ENCODE results near the gene MAD2L1. TPM values are rescaled to one million over a fixed set of nuclear protein-coding genes. Genes with fewer than 3 reads are reported as not detected.
"Not testable (repeated sequence)": the region's sequence is repeated elsewhere in the genome, so short reads cannot be mapped to it uniquely, and the experiment has no call there.

Gene MAD2L1
- total and polyA plus RNA-seq, 2 of the 4 experiments (the other 2 are of a cell fraction), result 13.6 to 15.2 TPM

DNA sequence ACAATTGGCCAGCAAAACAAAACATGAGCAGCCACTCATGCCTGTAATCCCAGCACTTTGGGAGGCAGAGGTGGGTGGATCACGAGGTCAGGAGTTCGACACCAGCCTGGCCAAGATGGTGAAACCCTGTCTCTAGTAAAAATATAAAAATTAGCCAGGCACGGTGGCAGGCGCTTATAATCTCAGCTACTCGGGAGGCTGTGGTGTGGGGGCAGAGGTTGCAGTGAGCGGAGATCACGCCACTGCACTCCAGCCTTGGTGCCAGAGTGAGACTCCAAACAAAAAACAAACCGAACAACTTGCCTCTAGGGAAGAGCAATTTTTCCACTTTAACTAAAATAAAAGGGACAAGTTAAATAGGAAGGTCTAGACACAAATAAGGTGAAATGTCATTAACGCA, 2.9 kb downstream of the MAD2L1 start:
- H4K91ac ChIP-seq (ENCODE audit: insufficient read depth, low read depth, low read length); H3K4ac ChIP-seq (ENCODE audit: low read depth, low read length); H3K9me1 ChIP-seq (ENCODE audit: insufficient read depth, low read length); H3K14ac ChIP-seq (replicated peaks; ENCODE audit: low read depth, low read length); DNase-seq; H4K20me1 ChIP-seq (ENCODE audit: insufficient read depth, low read length); H4K5ac ChIP-seq (ENCODE audit: low read depth, low read length); H3K36me3 ChIP-seq (ENCODE audit: control insufficient read depth, insufficient read depth, low read length); H3K27ac ChIP-seq (ENCODE audit: insufficient read depth, low read length); intact Hi-C loops (cut with micrococcal nuclease); BruUV-seq (replicated peaks); H3K56ac ChIP-seq (ENCODE audit: extremely low read depth, insufficient read depth, low read length); H2AK5ac ChIP-seq (ENCODE audit: low read depth, low read length); POLR2A ChIA-PET (ENCODE audit: unreplicated experiment); ATAC-seq (ENCODE audit: low read depth); H2BK15ac ChIP-seq (ENCODE audit: low read depth, low read length); H3K9ac ChIP-seq (ENCODE audit: low read depth, low read length); H2BK20ac ChIP-seq (ENCODE audit: low read depth, low read length); in situ Hi-C loops (cut with MboI; ENCODE audit: low sequenced_read_pairs); H3K27me3 ChIP-seq (ENCODE audit: control insufficient read depth, insufficient read depth, low read length); dilution Hi-C loops (cut with HindIII; ENCODE audit: low sequenced_read_pairs, unreplicated experiment); H2BK120ac ChIP-seq (ENCODE audit: low read depth, low read length); H3K4me3 ChIP-seq (ENCODE audit: insufficient read depth, low read depth, low read length); CTCF ChIA-PET; H3K18ac ChIP-seq (ENCODE audit: low read depth, low read length); H3K9me3 ChIP-seq (ENCODE audit: control insufficient read depth, insufficient read depth, low read length); H2AFZ ChIP-seq (replicated peaks; ENCODE audit: low read length, poor library complexity); H2AK9ac ChIP-seq (replicated peaks; ENCODE audit: low read depth, low read length, poor library complexity); H3K4me1 ChIP-seq (ENCODE audit: control insufficient read depth, insufficient read depth, low read length): not testable (repeated sequence)
- H4K8ac ChIP-seq (ENCODE audit: low read depth in 2 of 2, low read length in 2 of 2), result peak overlapping the region; percentile 24 to 57; a peak in 3 of 4 replicates
- peak overlapping the region; percentile 86; the same call in 1 of the 2 replicates for H3K23ac ChIP-seq (ENCODE audit: low read depth, low read length)
- H3K4me2 ChIP-seq (ENCODE audit: low read depth, low read length), result peak overlapping the region; percentile 82
- WGBS, 2 experiments (ENCODE audit: extremely low coverage in 2 of 2, insufficient read length in 1 of 2), result no CpG with 5 or more reads among the region's 9 CpGs
- peak overlapping the region; percentile 0 for H2BK5ac ChIP-seq (ENCODE audit: low read depth, low read length, poor library complexity, severe bottlenecking)
- H3K79me1 ChIP-seq (ENCODE audit: low read depth in 1 of 2, low read length in 2 of 2), result peaks cover 21 to 40% of the 10 kb centered on the region in 2 experiments

Data from IMR-90 (cell line).